Tongue (tissue), 2 donors: ENCODE results near the gene SH3RF2. TPM values are rescaled to one million over a fixed set of nuclear protein-coding genes. Genes with fewer than 3 reads are reported as not detected.
"Not testable (repeated sequence)": the region's sequence is repeated elsewhere in the genome, so short reads cannot be mapped to it uniquely, and the experiment has no call there.

Source experiments
- DNase-seq: peaks from one replicate; pipeline ENCODE4 v3.0.0-alpha.2; 2015
- total RNA-seq: library from RNA; depleted of rRNA; stranded (reverse); fragments of >200 nt; gene quantifications from one replicate; pipeline ENCODE4 v1.2.3, GENCODE V29; 2014

SH3RF2 gene
- total RNA-seq, 1 donor from 2014 or later = 14.3 TPM

DNA sequence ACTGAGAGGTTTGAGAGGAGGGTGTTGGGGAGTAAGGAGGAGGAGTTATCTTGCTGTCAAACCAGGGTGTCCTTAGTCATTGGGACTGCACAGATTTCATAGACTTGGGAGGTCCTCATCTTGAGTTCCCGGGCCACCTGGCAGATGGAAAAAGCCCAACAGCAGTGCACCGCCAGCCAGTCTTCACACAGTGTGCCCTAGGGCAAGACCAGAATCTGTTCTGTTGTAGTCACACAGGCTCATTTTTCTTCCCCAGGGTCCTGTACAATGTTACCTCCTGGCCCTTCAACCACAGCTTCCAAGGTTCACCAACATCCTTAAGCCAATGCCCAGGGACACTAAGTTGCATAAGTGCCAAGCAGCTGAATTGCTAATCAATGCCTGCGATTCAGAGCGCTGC is 148.0 kb downstream of the SH3RF2 start:
- peak; percentile 18 for DNase-seq

DNA sequence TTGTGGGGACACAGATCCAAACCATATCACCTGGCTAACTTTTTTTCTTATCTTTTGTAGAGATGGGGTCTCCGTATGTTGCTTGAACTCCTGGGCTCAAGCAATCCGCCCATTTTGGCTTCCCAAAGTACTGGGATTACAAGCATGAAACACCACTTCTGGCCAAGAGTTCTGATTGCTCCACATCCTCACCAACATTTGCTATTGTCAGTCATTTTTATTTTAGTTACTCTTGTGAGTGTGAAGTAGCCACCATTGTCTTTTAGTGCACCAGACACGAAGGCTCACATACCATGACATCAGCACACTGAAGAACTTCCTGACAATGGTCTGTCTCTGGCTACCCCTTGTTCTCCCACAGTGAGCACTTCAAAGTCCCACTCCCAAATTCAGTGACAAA is 151.7 kb downstream of the SH3RF2 start:
- peak; percentile 16 for DNase-seq

DNA sequence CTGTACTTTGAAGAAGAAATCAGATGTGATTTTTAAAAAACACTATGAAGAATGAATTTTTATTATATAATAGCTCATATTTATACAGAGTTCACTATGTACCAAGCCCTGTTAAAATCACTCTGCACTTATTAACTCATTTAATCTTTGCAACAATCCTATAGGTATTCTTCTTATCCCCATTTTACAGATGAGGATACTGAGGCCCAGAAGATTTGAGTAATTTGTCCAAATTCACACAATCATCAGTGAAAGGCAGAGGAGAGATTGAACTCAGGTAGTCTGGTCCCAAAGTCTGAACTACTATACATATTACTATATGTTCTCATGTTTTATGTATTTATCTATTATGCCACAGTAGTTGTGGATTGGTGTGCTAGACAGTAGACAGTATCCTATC is 152.9 kb downstream of the SH3RF2 start:
- DNase-seq = no peak

- no peak for DNase-seq
Measured at GRCh38 chr5:146091881-146092280, 155.5 kb downstream of the SH3RF2 start.

DNA sequence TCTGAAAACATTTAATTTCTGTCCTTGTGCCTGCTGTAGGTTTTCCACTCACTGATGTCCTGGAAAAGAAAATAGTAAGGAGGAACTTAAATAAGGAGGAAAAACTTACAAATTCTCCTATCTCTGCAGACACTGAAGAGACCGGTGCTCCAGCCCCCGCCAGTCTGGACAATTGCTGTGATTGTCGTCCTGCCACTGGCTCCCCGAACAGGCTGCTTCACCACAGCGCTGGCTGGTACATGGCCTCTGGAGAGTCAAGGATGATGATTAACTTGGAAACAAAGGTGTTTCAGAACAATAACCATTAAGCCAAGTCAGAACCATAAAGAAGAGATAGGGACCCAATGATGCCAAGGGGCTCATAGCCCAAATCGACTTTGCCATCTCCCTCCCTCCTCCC is 161.7 kb downstream of the SH3RF2 start:
- DNase-seq = no peak

GRCh38 chr5:146101646-146102045 is 165.3 kb downstream of the SH3RF2 start:
- no peak for DNase-seq

- no peak for DNase-seq
Measured at GRCh38 chr5:146103594-146103993, 167.2 kb downstream of the SH3RF2 start.

GRCh38 chr5:146105477-146105876 is 169.1 kb downstream of the SH3RF2 start, which contains the start of gene PLAC8L1:
Gene PLAC8L1, minus strand, starts transcription at chr5:146105577. Its CDS starts 1,266 bp downstream, at chr5:146104311.
- DNase-seq = no peak

DNA sequence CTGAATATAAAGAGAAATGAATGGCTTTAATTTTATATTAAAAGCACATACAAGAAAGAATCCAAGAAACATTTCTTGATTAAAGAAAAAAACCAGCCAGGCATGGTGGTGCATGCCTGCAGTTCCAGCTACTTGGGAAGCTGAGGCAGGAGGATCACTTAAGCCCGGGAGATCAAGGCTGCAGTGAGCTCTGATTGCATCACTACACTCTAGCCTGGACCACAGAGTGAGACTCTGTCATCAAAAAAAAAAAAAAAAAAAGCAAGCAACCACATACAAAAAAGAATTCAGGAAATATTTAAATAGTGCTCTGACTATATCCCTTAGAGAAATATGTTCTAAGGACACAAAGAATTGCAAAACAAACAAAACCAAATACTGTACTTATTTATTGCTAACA is 171.5 kb downstream of the SH3RF2 start:
- DNase-seq = no peak

- DNase-seq = not testable (repeated sequence)
Measured at GRCh38 chr5:146108870-146109269, 172.5 kb downstream of the SH3RF2 start.

- DNase-seq = no peak
Measured at GRCh38 chr5:146109379-146109778, 173.0 kb downstream of the SH3RF2 start.

DNA sequence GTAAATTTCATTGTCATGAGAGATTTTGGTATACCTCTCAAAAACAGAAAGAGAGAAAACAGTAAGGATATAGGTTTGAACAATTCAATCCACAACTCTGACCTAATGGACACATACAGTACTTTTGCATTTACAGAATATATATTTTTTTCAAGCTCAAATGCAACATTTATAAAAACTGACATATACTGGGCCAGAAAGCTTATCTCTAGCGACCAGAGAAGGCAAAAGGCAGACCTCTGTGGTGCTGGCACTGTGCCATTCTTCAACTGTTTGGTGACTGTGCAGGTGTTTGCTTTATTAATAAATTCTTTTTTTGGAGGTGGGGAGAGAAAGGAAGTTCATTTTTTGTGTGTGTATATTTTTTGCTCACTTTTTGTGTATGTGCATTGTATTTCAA is 175.0 kb downstream of the SH3RF2 start:
- DNase-seq = peak; percentile 9

DNA sequence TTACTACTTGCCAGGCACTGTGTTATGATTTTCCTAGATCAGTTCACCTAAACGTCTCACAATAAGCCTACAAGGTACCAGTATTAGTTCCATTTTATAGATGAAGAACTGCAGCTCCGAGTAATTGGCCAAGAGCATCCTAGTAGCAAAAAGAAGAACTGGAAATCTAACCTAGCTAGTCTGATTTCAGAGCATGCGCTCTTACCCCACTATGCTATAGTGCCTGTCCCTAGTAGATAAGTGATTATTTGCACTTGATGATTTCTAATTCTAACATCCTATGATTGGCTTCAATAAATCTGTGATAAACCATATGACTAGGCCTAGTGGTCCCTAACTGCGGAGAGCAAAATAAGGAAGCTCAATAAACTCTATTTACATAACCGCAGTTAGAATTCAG is 176.1 kb downstream of the SH3RF2 start:
- no peak for DNase-seq

Other genes starting within 250 kb of the SH3RF2 start
- 38.0 TPM for gene PRELID2, start 101.2 kb upstream of the SH3RF2 start, total RNA-seq
- gene GRXCR2, start 63.6 kb upstream of the SH3RF2 start, total RNA-seq = not detected
- not detected for gene PLAC8L1, start 169.0 kb downstream of the SH3RF2 start, total RNA-seq
- 108 TPM for gene LARS1, start 246.1 kb downstream of the SH3RF2 start, total RNA-seq